ENCODE measurements around the gene KRTAP26-1.

Gene KRTAP26-1

GRCh38 chr21:30320215-30320614, at the start of gene KRTAP26-1:
Gene KRTAP26-1 (minus strand): TSS chr21:30320315. CDS start chr21:30320035, 280 bp downstream.
- DNase-seq (ENCODE audit: low read depth in 3 of 3, low spot score in 1 of 3), result no peak

- DNase-seq (ENCODE audit: low read depth in 3 of 3, low spot score in 1 of 3), result no peak
Measured at GRCh38 chr21:30355906-30356305, 35.8 kb upstream of the KRTAP26-1 start.

GRCh38 chr21:30354308-30355005, 34.3 kb upstream of the KRTAP26-1 start:
- no peak for DNase-seq (ENCODE audit: low read depth in 3 of 3, low spot score in 1 of 3)

GRCh38 chr21:30351534-30351933, 31.4 kb upstream of the KRTAP26-1 start:
- no peak for DNase-seq (ENCODE audit: low read depth in 3 of 3, low spot score in 1 of 3)

- DNase-seq (ENCODE audit: low read depth in 3 of 3, low spot score in 1 of 3), result no peak
Measured at GRCh38 chr21:30349572-30349971, 29.5 kb upstream of the KRTAP26-1 start.

GRCh38 chr21:30348506-30348905, 28.4 kb upstream of the KRTAP26-1 start, which contains the start of gene KRTAP23-1:
Gene KRTAP23-1 (minus strand): TSS chr21:30348606. CDS start chr21:30348606, 0 bp downstream.
- DNase-seq (ENCODE audit: low read depth in 3 of 3, low spot score in 1 of 3), result no peak

- DNase-seq (ENCODE audit: low read depth in 3 of 3, low spot score in 1 of 3), result no peak
Measured at GRCh38 chr21:30345014-30345413, 24.9 kb upstream of the KRTAP26-1 start.

- DNase-seq (ENCODE audit: low read depth in 3 of 3, low spot score in 1 of 3), result peak in 1 of 3 donors; percentile 6
Measured at GRCh38 chr21:30340714-30341573, 20.8 kb upstream of the KRTAP26-1 start.

GRCh38 chr21:30338717-30339116, 18.6 kb upstream of the KRTAP26-1 start:
- DNase-seq (ENCODE audit: low read depth in 3 of 3, low spot score in 1 of 3), result no peak

- DNase-seq (ENCODE audit: low read depth in 3 of 3, low spot score in 1 of 3), result no peak
Measured at GRCh38 chr21:30337772-30338171, 17.7 kb upstream of the KRTAP26-1 start.

- no peak for DNase-seq (ENCODE audit: low read depth in 3 of 3, low spot score in 1 of 3)
Measured at GRCh38 chr21:30337276-30337744, 17.2 kb upstream of the KRTAP26-1 start, which contains the start of gene KRTAP27-1. Gene KRTAP27-1 (minus strand): TSS chr21:30337694. CDS start chr21:30337668, 26 bp downstream.

- DNase-seq (ENCODE audit: low read depth in 3 of 3, low spot score in 1 of 3), result no peak
Measured at GRCh38 chr21:30336596-30336995, 16.5 kb upstream of the KRTAP26-1 start.

- no peak for DNase-seq (ENCODE audit: low read depth in 3 of 3, low spot score in 1 of 3)
Measured at GRCh38 chr21:30333736-30334135, 13.6 kb upstream of the KRTAP26-1 start.

GRCh38 chr21:30332681-30333080, 12.6 kb upstream of the KRTAP26-1 start:
- DNase-seq (ENCODE audit: low read depth in 3 of 3, low spot score in 1 of 3), result no peak

GRCh38 chr21:30329203-30329875, 9.2 kb upstream of the KRTAP26-1 start:
- DNase-seq (ENCODE audit: low read depth in 3 of 3, low spot score in 1 of 3), result no peak

- DNase-seq (ENCODE audit: low read depth in 3 of 3, low spot score in 1 of 3), result no peak
Measured at GRCh38 chr21:30326390-30326789, 6.3 kb upstream of the KRTAP26-1 start.

- no peak for DNase-seq (ENCODE audit: low read depth in 3 of 3, low spot score in 1 of 3)
Measured at GRCh38 chr21:30315701-30316100, 4.4 kb downstream of the KRTAP26-1 start.

- DNase-seq (ENCODE audit: low read depth in 3 of 3, low spot score in 1 of 3), result no peak
Measured at GRCh38 chr21:30306884-30307283, 13.2 kb downstream of the KRTAP26-1 start.

GRCh38 chr21:30305136-30305535, 15.0 kb downstream of the KRTAP26-1 start:
- no peak for DNase-seq (ENCODE audit: low read depth in 3 of 3, low spot score in 1 of 3)

- no peak for DNase-seq (ENCODE audit: low read depth in 3 of 3, low spot score in 1 of 3)
Measured at GRCh38 chr21:30289215-30289614, 30.9 kb downstream of the KRTAP26-1 start, which contains the start of gene KRTAP25-1. Gene KRTAP25-1 (minus strand): TSS chr21:30289514. CDS start chr21:30289490, 24 bp downstream.

GRCh38 chr21:30282850-30283249, 37.3 kb downstream of the KRTAP26-1 start, which contains the start of gene KRTAP24-1:
Gene KRTAP24-1 (minus strand): TSS chr21:30282950. CDS start chr21:30282932, 18 bp downstream.
- no peak for DNase-seq (ENCODE audit: low read depth in 3 of 3, low spot score in 1 of 3)

All from stimulated activated CD4-positive, alpha-beta T cell treated with anti-CD3 and anti-CD28 coated beads, TNF-alpha, amount 100 ng/mL, for 1 hour (primary cell).